SK-N-SH (cell line): Measurements from ENCODE around the gene ZCCHC14.
"Not testable (repeated sequence)": the region's sequence is repeated elsewhere in the genome, so short reads cannot be mapped to it uniquely, and the experiment has no call there.

Source experiments
- EZH2phosphoT487 ChIP-seq: fragments of 200-600 bp; sonication (generic); IDR thresholded peaks from 2 replicates; pipeline ENCODE4 v1.6.1; 2017; ENCODE audit warnings: low read depth, mixed run types, mild to moderate bottlenecking, antibody characterized with exemption, moderate library complexity, borderline replicate concordance
- GABPA ChIP-seq: IDR thresholded peaks from 2 replicates; pipeline ENCODE4 v1.4.0; 2012; ENCODE audit warnings: low read depth, mild to moderate bottlenecking
- RAD21 ChIP-seq: IDR thresholded peaks from 2 replicates; pipeline ENCODE4 v1.6.1; 2012; ENCODE audit warnings: mild to moderate bottlenecking, low read length
- RXRA ChIP-seq: IDR thresholded peaks from 2 replicates; pipeline ENCODE4 v1.4.0; 2012; ENCODE audit warnings: low read depth, mild to moderate bottlenecking, borderline replicate concordance
- SMC3 ChIP-seq: IDR thresholded peaks from 2 replicates; pipeline ENCODE4 v1.6.1; 2012; ENCODE audit warnings: low read depth, low read length, improper control_type of control experiment
- TAF1 ChIP-seq: IDR thresholded peaks from 2 replicates; pipeline ENCODE4 v1.6.1; 2012; ENCODE audit warnings: low read depth, mild to moderate bottlenecking, low read length, moderate library complexity, borderline replicate concordance
- TEAD4 ChIP-seq: IDR thresholded peaks from 2 replicates; pipeline ENCODE4 v1.4.0; 2012; ENCODE audit warnings: mild to moderate bottlenecking, borderline replicate concordance; ENCODE audit not compliant: insufficient read depth
- YY1 ChIP-seq: IDR thresholded peaks from 2 replicates; pipeline ENCODE4 v1.4.0; 2012; ENCODE audit warnings: low read depth, mild to moderate bottlenecking
- TF ChIP-seq, protein P1 (sequence below): fragments of 200-600 bp; sonication (generic); IDR thresholded peaks from 2 replicates; pipeline ENCODE4 v1.6.1; 2017; ENCODE audit warnings: antibody characterized with exemption, mild to moderate bottlenecking, moderate library complexity
- TF ChIP-seq, protein P2 (sequence below): IDR thresholded peaks from 2 replicates; pipeline ENCODE4 v1.4.0; 2012; ENCODE audit warnings: low read depth

DNA sequence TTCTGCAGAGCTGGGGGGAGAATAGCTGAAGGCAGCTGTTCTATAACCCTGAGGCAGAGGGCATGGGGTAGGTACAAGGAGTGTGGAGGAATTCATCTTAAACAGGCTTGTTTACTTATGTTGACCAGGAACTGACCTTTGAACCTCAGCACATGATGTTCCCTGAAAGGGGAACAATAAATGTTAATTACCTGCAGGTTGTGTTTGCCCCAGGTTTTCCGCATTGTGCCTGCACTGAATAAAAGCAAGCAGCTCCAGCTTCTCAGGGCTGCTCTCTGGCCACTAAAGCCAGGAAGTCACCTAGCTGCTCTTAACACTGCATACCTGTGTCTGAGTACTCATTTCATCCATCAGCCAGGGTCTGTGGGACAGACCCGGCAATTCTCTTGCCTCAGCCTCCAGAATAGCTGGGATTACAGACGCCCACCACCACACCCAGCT is 113.5 kb downstream of the ZCCHC14 start:
- not testable (repeated sequence) for TF ChIP-seq GABPA, TEAD4, SMC3, RXRA, TAF1, EZH2phosphoT487, YY1, RAD21
- TF ChIP-seq, protein P1, sequence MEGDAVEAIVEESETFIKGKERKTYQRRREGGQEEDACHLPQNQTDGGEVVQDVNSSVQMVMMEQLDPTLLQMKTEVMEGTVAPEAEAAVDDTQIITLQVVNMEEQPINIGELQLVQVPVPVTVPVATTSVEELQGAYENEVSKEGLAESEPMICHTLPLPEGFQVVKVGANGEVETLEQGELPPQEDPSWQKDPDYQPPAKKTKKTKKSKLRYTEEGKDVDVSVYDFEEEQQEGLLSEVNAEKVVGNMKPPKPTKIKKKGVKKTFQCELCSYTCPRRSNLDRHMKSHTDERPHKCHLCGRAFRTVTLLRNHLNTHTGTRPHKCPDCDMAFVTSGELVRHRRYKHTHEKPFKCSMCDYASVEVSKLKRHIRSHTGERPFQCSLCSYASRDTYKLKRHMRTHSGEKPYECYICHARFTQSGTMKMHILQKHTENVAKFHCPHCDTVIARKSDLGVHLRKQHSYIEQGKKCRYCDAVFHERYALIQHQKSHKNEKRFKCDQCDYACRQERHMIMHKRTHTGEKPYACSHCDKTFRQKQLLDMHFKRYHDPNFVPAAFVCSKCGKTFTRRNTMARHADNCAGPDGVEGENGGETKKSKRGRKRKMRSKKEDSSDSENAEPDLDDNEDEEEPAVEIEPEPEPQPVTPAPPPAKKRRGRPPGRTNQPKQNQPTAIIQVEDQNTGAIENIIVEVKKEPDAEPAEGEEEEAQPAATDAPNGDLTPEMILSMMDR = not testable (repeated sequence)
- TF ChIP-seq, protein P2, sequence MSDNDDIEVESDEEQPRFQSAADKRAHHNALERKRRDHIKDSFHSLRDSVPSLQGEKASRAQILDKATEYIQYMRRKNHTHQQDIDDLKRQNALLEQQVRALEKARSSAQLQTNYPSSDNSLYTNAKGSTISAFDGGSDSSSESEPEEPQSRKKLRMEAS = not testable (repeated sequence)
